ENCODE data around the gene SMIM13. TPM values are rescaled to one million over a fixed set of nuclear protein-coding genes. Genes with fewer than 3 reads are reported as not detected.

The SMIM13 gene
- total and polyA plus RNA-seq, 5 experiments from 2014 or later, result 1.7 to 5.7 (median 3.0) TPM

Other genes with a start within 250 kb of the SMIM13 start
- gene GCM2, start 211.8 kb upstream of the SMIM13 start, total RNA-seq, result not detected
- not detected for gene GCM2, start 211.8 kb upstream of the SMIM13 start, polyA plus RNA-seq
- not detected for gene SYCP2L, start 206.8 kb upstream of the SMIM13 start, total RNA-seq
- not detected for gene SYCP2L, start 206.8 kb upstream of the SMIM13 start, polyA plus RNA-seq
- not detected for gene ELOVL2, start 49.5 kb upstream of the SMIM13 start, total RNA-seq
- gene ELOVL2, start 49.5 kb upstream of the SMIM13 start, polyA plus RNA-seq, result not detected
- gene ERVFRD-1, start 17.9 kb downstream of the SMIM13 start, total RNA-seq, result not detected
- gene ERVFRD-1, start 17.9 kb downstream of the SMIM13 start, polyA plus RNA-seq, result under 1 TPM in 1 of 3 donors, not detected in 2; 0.18 TPM
- 10 to 100 TPM; 32.4 to 34.7 TPM for gene NEDD9, start 138.8 kb downstream of the SMIM13 start, total RNA-seq
- 10 to 100 TPM; 14.7 to 20.2 (median 17.3) TPM for gene NEDD9, start 138.8 kb downstream of the SMIM13 start, polyA plus RNA-seq